Amniotic stem cell (primary cell): ENCODE measurements around the gene IL31RA.

ENCODE experiments used
- DNase-seq: peaks from one replicate; lab custom pipeline; 2025; lab: John Stamatoyannopoulos, UW

The IL31RA gene

DNA sequence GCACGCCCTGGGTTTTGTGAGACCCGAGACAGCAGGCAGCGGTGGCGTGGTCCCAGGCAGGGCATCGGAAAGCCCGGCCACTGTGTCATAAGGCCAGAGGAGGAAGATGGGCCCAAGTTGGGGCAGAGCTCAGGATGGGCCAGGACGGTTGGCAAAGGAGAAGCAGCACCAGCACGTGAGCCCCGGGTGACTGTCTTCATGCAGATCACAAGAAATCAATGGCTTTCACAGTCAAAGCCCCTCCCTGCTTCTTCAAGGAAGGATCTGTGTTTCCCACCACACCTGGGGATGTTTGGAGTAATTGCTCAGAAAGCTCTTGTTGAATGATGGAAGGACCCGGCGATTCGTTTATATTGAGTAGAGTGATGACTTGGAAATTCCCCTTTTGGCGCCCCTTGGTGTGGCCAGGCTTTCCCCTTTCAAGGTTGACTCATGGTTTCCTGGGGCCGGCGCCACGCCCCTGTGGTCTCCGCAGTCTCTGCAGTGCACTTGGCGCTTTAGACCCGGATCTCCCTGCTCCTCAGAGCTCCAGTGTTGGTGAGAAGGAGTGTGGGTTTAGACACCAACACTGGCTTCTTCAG lies 52.1 kb downstream of the IL31RA start:
- DNase-seq, result no peak

DNA sequence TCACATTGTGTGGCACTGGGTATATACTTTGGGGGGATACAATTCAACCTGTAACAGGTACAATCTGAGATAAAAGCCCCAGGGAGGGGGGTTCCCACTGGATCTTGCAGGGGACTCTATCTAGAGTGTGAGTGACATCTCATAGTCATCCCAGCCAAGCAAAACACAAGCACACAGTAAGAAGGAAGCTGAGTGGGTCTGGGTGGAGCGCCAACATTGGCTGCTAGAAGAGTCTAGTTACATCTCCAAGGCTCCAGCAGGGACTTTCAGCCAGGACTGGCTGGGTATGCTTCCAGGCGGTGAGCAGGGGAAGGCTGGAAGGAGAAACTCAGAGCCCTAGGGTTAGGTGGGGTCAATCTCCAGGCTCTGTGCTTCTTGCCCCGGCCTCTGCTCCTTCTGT lies 53.0 kb downstream of the IL31RA start:
- DNase-seq, result no peak

DNA sequence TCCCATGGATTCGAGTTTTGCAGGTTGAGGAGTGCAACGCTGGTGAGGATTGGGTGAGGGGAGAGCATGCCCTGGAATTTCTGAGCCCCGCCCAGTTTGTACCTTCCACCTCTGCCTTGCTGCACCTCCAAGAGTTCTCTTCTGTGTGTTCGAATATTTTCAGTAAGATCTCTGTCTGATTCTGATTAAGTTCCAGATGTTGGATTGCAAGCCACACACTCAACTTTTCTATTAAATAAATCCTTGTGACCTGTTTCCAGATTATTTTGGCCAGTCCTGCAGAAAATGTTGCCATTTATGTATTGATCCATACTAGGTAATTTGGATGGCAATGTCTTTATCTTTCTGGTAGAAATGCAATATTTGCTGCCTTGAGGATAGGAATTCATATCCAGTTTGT lies 54.1 kb downstream of the IL31RA start:
- no peak for DNase-seq

DNA sequence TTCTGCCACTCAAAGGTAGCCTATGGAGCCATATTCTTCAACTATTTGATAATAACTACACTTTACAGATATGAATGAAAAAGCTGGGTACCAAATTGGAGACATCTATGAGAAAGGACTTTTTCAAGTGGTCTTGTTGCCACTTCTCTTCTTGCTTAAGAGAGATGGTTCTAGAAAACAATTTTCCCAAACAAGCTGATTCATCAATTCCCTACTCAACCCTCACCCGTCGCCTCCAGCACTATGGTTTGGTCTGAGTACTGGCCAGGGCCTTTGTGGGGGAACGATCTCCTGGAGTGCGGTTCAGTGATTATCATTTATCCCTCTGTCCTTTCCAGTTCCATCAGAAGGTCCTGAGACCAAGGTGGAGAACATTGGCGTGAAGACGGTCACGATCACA lies 56.8 kb downstream of the IL31RA start:
- DNase-seq, result no peak

DNA sequence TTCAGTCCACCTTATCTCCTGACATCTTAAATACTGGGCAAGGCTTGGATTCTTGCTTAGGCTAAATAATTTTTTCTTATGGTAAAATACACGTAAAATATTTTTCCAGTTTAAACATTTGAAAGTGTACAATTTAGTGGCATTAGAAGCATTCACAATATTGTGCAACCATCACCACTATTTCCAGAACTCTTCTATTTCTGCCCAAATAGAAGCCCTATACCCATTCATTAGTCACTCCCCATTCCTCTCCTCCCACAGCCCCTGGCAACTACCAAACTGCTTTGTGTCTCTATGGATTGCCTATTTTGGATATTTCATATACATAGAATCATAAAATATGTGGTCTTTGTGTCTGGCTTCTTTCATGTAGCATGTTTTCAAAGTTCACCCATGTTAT lies 57.6 kb downstream of the IL31RA start:
- DNase-seq, result no peak

DNA sequence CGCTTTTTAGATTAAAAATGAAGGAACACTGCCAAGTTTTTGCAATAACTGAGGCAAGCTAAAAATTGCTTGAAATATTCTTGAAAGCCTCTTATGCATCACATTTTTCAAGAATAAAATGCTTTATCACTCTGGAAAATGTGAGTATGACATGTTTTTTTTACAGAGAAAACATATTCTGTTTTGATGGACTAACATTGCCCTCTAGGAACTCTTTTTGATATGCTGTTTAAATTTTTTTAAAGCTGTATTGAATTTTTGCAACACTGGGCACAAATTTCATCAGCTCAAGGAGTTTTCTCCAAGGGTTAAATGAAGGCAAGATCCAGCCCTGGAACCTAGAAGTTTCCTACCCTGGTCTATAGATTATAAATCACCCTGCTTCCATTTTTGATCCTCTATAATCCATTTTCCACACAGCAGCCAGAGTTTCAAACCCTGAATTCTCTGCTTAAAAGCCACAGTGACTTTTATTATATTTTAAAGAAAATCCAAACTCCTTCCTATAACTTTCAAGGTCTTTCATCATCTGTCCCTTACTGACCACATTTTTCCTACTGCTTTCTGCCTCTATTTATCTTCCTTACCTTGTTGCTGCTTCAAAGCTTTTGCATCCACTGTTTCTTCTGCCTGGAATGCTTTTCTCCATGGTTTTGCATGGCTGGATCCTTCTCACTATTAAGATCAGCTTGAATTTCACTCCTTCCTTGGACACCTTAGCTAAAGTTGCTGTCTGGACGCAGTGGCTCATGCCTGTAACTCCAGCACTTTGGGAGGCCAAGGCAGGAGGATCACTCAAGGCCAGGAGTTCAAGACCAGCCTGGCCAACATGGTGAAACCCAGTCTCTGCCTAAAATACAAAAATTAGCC lies 60.9 kb downstream of the IL31RA start:
- peak; percentile 12 for DNase-seq

DNA sequence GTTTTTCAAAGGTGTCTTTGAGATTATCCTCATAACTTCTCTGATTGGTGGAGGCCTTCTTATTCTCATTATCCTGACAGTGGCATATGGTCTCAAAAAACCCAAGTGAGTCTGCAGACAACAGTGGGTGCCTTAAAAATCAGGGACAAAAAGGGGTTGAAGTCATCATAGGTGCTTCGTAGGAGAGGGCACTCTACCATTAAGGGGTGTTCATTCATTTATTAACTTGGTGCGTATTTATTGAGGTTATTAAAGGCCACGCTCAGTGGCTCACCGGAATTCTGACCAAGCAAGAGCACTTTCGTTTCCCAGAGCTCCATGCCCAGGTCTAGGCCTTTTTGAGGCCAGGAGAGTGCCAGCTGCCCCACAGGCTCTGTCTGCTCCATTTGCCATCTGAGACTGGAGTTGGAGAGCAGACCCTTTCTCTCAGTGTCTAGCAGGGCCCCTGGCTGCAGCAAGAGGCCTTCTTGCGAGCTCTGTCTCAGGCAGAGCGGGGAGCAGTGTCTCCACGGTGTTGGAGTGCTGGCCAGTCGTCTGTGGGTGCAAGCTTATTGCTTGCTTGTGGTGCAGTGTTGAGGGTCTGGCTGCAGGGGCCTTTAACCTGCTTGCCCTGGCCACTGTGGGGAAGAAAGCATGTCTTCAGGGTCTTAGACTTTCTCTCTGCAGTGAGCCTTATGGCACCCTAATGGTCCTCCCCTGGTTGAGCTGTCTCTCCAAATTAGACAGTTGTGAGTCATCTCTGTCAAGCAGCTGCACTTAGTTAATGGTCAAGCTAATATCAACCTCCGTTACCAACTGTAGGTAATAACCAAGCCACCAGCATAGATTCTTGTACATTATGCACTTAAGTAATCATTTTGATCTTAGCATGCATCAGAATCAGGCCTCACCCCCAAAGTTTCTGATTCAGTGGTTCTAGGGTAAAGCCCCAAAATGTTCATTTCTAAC lies 62.6 kb downstream of the IL31RA start:
- DNase-seq, result no peak

DNA sequence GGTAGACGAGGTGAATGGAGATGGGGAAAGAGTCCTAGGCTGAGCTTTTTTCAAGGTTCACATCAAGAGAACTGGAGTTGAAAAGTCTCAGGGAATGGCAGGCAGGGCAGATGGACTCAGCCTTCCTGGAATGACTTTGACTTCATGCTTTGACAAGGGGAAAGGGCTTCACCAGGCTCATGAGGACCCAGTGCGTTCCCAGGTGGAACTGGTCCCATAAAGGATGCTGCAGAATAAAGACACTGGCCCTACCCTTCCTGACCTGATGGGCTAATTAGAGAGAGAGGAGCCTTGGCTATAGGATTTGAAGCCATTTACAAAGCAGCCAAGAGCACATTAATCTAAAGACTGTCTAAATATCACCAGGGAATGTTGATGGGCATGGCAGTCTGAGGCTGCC lies 63.8 kb downstream of the IL31RA start:
- DNase-seq, result no peak

DNA sequence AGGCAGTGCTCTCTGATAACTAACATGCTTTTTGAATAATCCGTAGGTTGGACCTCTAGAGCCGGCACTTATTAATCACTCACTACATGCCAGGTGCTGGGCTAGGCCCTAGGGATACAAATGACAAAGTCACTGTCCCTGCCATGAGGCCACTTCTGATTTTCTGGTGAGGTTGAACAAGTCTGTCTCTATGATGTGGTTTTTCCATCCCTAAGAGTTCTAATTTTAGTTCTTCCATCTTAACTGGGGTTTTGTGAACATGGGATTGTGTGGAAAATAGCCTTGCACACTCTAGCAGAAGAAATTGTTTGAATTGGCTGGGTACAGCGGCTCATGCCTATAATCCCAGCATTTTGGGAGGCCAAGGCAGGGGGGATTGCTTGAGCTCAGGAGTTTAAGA lies 64.6 kb downstream of the IL31RA start:
- no peak for DNase-seq

DNA sequence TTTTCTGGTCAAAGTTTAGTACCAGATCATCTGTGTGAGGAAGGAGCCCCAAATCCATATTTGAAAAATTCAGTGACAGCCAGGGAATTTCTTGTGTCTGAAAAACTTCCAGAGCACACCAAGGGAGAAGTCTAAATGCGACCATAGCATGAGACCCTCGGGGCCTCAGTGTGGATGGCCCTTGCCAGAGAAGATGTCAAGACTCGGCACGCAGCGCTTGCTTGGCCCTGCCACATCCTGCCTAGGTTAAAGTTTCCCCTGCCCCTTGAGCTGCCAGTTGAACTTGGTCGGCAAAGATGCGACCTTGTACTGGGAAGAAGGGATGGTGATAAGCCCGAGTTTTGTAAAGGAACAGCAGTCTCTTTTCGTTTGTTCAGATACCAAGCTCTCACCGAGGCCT lies 65.8 kb downstream of the IL31RA start:
- DNase-seq, result no peak

DNA sequence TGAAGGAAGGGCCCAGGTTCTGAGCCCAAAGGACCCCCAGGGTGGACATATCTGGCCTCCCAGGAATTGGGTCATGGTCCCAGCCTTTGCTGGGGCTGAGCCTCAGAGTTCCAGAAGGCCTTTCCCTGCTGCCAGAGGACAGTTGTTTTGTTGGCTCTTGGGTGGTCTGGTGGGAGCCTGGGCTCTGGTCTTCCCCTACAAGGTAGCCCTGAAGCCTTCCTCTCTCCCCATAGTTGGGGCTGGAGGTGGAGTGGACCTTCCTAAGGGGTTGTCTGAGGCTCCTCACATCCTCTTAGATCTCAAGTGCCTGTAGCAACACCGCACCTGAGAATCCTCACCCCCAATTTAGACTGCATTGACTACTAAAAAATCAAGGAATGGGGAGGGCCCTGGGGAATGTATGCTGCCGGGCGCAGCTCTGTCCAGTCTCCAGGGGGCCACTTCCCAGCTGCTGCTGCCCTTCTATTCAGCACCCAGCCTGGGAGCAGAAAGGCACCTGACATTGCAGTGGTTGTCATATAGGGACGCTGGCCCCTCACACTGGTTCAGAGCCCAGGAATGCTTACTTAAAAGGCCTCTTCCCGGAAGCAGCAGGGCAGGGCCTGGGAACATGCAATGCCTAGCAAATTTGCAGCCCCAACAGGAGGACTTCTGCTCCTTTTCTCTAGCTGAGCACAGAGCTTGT lies 66.4 kb downstream of the IL31RA start:
- no peak for DNase-seq

DNA sequence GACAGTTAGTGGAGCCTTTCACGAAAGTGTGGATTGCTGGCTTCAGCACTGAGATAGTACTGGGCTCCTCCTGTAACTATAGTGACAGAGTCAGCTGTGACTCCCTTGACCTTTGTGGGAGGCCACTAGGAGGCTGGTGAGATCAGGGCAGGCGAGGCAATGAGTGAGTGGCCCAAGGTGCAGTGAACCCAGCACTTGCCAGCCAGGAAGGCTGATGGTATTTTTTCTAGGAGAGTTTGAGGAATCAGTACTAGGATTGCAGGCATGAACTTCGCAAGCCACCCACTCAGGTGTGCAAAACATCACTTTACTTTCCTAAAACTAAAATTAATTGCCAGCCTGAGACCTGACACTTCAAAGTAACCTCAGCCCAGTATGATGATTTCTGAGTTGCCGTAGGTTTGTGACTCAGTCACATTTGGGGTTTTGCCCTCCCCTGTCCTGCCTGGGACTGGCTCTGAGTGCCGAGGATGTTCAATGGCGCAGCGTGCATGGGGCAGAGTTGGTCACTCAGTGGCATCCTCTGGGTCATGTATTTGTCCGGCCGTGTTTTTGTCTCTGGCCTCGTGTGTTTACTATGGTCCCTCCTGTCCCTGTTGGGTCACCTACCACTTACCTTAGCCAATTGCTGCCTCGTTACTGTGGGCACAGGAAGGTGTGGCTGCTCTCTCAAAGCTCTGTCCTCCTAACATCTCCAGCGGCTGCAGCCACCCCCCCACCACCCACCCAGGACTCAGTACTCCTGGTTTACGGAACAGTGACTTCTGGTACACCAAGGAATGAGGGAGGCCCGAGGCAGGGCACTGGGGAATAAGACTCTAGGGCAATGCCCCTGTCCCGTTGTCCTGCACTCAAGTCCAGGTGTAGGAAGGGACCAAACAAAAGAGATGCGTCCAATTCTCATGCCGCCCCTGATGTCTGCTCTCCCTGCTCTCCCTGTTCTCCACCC lies 67.2 kb downstream of the IL31RA start:
- no peak for DNase-seq

DNA sequence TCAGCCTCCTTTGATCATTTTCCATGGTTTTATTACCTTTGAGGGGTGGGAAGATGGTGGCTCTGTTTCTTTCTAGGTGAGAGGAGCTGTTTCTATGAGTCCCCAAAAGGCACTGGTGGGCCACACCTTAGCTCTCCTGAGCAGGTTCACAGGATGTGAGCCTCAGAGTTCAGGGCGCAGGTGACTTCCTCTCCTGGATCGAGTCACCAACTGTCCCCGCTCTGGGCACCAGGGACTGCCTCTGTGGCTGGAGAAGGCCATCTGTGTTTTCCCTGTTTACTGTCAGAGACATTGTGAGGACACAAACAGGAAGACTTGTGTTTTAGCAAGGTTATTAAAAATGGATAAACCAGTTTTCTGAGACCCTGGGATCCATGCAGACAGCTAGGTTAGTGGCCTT lies 68.5 kb downstream of the IL31RA start:
- no peak for DNase-seq

DNA sequence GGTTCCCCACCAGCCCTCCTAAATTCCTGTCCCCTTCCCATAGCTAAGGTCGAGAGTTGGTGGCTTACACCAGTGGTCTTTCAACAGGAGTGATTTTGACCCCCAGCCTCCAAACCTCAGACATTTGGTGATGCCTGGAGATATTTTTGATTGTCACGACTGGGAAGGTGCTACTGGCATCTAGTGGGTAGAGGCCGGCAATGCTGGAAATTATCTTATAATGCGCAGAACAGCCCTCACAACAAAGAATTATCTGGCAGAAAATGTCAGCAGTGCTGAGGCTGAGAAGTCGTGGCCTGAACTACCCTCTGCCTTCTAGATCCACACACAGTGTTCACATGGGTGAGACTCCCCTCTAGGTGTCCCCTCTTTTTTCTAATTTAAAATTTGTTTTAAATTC lies 69.6 kb downstream of the IL31RA start:
- DNase-seq, result no peak

DNA sequence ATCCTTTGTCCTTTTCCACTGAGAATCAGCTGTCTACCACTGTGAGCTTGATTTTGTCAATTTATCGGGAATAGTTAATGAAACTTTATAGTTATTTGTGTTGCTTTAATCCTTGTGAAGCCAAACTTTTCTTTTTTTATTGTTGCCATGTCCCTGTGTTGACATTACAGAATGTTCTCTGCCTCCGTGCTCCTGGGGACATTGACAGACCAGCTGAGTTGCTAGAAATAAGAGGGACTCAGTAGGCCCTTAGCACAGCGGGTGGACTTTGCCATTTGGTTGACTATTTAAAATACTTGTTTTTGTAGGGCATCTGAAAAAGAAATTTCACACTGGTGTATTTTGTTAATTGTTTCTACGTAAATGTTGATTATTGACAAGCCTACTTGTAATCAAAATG lies 70.5 kb downstream of the IL31RA start:
- DNase-seq, result no peak

DNA sequence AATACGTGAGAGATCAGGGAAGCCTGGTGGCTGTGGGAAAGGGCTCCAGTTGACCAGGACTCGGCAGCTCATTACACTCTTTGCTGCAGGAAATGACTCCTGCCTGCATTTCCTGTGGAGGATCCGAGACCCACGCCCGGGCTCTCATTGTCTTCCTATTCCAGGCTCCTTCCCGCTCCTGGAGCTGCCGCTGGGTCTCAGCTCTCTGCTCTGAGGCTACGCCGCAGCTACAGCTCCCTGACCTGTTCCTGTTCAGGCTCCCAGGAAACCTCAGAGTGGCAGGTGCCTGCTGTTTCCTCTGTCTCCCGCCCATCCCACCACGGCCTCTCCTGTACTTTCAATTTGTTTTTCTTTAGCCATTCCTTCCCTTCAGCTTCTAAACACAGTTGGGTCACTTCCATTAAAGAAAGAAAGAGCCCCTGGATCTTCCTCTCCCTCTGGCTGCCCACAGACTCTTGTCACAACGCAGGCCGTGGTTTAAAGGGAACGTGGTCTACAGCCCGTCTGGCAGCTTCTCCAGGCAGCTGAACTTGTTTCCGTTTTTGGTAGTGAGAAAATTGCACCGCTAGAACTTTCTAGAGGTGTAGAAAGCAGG lies 72.1 kb downstream of the IL31RA start:
- DNase-seq, result no peak

DNA sequence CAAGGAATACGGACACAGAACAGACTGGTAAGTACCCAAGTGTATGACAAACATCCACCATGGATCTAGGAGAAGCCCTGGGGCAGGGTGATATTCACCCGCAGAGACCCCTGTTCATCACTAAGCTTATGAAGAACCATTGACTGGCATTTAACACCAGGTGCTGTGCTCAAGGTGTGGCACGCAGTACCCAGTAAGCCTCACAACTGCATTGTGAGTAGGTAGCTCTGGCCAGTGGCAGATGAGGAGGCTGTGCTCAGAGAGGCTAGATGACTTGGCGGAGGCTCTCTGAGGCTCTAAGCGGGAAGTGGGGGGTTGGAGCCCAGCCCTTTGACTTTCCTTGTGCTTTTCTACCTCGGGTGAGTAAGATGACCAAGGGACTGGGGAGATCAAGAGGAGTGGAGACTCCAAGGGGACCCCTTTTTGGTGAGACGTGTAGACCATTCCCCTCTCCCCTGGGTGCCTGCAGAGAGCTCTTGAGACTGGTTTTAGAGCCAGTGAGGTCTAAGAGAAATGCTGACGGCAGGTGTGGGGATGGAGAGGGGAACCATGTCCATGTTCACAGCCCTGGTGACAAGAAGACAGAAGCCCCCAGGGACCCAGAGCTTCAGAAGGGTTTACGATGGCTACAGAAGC lies 72.8 kb downstream of the IL31RA start:
- no peak for DNase-seq

DNA sequence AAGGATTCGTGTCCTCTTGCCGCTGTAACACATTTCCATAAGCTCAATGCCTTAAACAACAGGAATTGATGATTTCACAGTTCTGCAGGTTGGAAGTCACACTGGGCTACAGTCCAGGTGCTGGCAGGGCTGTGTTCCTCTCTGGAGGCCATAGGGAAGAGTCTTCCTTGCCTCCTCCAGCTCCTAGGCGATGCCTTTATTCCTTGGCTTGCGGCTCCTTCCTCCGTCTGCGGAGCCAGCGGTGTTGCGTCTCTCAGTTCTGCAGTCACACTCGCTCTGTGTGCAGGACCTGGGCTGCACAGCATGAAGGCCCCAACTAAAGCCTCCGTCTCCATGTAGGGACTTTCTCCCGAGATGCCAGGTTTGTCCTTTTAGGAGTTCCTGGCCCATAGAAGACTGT lies 73.6 kb downstream of the IL31RA start:
- DNase-seq, result no peak

DNA sequence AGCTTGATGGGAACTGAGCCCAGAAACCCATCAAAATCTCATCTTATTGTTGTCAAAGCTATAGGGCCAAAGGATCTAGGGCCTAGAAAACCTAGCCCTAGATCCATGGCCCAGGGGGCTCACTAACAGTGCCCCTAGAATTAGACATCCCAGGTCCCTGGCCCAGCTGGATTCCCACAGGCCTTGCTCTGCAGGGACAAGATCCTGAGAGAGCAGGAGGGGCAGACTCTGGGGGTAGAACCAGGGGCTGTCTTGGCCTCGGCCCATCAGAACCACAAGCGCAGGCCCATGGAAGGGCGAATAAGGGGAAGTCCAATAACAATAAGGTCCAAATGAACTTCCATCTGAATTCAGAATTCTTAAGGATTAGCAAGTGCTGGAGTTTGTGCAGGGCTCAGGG lies 74.0 kb downstream of the IL31RA start:
- no peak for DNase-seq

DNA sequence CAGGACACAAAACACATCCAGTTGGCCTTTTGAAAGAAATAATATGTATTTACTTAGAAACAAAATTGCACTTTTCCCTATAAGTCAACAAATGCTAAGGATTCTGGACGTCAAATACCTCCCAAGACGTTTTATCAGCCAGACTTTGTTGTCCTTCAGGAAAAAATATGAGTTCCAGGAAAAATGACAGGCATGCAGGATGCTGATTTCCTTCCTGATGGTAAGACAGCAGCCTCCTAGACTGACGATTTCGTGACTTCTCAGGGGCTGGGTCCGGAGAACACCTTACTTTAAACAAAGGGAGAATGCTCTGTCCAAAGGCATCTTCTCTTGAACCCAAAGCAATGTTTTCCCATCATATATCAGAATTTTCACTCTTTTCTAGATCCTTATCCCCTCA lies 74.6 kb downstream of the IL31RA start:
- DNase-seq, result no peak
